GM18508 (cell line): Measurements from ENCODE around the gene MRPL1.
"Not testable (repeated sequence)": the region's sequence is repeated elsewhere in the genome, so short reads cannot be mapped to it uniquely, and the experiment has no call there.

Source experiments
- ATAC-seq: cut with Tn5 transposase; IDR thresholded peaks from one replicate; pipeline ENCODE4 v1.9.1; 2021; ENCODE audit warnings: moderate number of reproducible peaks; ENCODE audit not compliant: insufficient read depth, unreplicated experiment

The MRPL1 gene

GRCh38 chr4:77911091-77911490 is 48.5 kb downstream of the MRPL1 start:
- ATAC-seq, result no peak

- no peak for ATAC-seq
These were observed 49.3 kb downstream of the MRPL1 start for GRCh38 chr4:77911842-77912450.

GRCh38 chr4:77913348-77913747 is 50.7 kb downstream of the MRPL1 start:
- ATAC-seq, result no peak

GRCh38 chr4:77917075-77917474 is 54.4 kb downstream of the MRPL1 start:
- no peak for ATAC-seq

GRCh38 chr4:77917601-77918000 is 55.0 kb downstream of the MRPL1 start:
- no peak for ATAC-seq

GRCh38 chr4:77920371-77920770 is 57.7 kb downstream of the MRPL1 start:
- ATAC-seq, result no peak

GRCh38 chr4:77921701-77922100 is 59.1 kb downstream of the MRPL1 start:
- ATAC-seq, result no peak

- ATAC-seq, result no peak
These were observed 59.8 kb downstream of the MRPL1 start for GRCh38 chr4:77922158-77923094.

- ATAC-seq, result no peak
These were observed 65.6 kb downstream of the MRPL1 start for GRCh38 chr4:77927991-77928925.

- no peak for ATAC-seq
These were observed 67.6 kb downstream of the MRPL1 start for GRCh38 chr4:77930154-77930639.

- ATAC-seq, result no peak
These were observed 68.2 kb downstream of the MRPL1 start for GRCh38 chr4:77930876-77931275.

- ATAC-seq, result no peak
These were observed 69.0 kb downstream of the MRPL1 start for GRCh38 chr4:77931452-77932135.

- no peak for ATAC-seq
These were observed 75.9 kb downstream of the MRPL1 start for GRCh38 chr4:77938560-77938959.

GRCh38 chr4:77945929-77946328 is 83.3 kb downstream of the MRPL1 start:
- ATAC-seq, result not testable (repeated sequence)

- ATAC-seq, result no peak
These were observed 87.6 kb downstream of the MRPL1 start for GRCh38 chr4:77950203-77950602.

GRCh38 chr4:77952457-77952856 is 89.8 kb downstream of the MRPL1 start:
- ATAC-seq, result no peak

GRCh38 chr4:77954690-77955089 is 92.1 kb downstream of the MRPL1 start:
- ATAC-seq, result no peak

GRCh38 chr4:77956917-77957316 is 94.3 kb downstream of the MRPL1 start:
- no peak for ATAC-seq

GRCh38 chr4:77958897-77959296 is 96.3 kb downstream of the MRPL1 start:
- no peak for ATAC-seq
